GM19397 (cell line): ENCODE measurements around the gene CD8A.
A peak's percentile ranks its signal among the peaks of the same experiment; 100 is the strongest.

Experiments used
- ATAC-seq: cut with Tn5 transposase; IDR thresholded peaks from one replicate; pipeline ENCODE4 v1.9.1; 2021; ENCODE audit warnings: mild to moderate bottlenecking, moderate library complexity; ENCODE audit not compliant: unreplicated experiment

Gene CD8A

DNA sequence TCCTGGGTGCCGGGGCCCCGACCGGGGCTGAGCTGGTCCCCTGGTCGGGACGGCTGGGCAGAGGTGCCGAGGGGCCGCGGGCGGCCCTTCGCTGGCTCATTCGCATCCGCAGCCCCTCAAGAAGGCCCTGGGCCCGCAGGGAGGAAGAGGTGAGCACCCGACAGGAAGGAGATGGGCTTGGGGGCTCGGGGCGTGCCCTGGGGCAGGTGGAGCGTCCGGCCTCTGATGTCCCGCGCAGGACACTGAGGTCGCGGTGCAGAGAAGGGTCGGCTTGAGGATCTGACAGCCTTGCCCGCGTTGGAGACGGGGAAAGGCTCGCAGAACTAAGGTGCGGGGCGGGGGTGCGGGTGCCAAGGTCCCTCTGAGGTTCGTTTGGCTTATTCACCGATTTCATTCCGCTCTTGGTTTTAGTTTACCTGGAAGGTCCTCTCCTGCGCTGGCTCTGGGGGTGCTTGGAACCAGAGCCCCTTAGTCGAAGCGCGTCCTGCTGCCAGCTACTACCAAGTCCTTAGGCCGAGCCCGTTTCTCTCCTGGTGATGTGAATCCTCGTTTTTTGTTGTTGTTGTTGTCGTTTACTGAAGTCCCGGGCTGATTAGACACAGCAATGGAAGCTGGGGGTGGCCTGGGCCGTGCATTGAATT lies 18.9 kb upstream of the CD8A start:
- ATAC-seq: no peak

DNA sequence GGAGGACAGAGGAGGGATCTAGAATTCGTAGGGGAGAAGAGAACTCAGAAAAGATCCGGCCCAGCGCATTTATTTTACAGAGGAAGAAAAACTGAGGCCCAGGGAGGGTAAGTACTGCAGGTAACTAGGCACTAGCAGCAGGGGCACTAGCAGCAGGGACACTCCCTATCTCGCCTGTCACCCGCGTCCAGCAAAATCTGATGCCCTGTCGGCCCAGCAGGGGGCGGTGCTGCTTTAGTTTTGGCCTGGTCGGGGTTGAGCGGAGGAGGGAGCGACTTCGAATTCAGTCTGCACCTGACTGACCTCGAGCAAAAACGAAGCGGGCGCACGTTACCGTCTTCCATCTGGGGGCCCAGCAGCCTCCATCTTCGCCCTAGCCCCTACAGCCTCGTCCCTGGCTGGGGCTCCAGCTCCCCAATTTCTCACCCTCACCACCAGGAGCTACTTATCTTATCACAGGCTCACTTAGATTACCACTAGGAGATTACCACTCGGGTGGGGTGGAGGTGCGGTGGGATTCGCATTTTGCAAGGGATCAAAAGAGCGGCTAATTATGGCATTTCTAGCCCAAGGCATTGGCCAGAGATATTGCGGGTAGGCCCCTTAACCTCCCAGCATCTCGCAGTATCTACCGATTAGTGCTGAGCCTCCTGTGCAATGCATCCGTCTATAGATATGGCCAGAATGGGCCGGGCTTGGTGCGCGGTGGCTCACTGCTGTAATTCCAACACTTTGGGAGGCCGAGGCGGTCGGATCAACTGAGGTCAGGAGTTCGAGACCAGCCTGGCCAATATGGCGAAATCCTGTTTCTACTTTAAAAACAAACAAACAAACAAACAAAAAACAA lies 17.8 kb upstream of the CD8A start:
- ATAC-seq: peak; percentile 91

DNA sequence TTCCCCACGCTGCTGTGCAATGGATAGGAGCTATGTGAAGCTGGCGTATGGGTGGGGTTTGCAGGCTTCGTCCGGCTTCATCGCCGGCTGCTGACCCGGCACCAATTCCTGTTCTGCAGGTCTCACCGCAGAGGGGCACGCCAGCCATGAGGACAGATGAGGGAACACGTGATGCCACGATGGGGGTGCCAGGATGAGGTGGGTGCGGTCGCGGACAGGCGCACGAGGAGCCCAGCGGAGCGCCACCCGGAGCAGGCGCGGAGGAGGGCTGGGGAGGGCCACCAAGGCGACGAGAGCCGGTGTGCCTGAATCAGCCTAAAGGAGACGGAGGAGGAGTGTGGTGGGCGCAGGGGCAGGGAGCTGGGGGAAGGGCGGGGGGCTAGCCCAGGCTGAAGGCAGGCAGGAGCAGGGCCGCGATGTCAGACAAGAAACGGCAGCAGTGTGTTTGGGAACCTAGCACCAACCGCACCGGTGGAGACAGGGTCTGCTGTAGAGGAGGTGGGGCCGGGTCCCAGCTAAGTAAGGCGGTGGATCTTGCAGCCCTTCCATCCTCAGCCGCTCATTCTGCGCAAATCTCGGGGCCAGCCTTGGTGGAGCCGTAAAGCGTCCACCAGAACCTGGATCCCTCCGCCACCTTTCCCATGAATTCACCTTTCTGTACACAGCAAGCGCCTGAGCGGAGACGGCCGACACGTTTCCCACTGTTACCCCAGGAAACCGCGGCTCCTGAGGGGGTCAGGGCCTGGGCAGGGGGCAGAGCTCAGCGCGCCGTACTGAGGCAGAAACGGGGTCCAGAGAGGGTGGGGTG lies 17.0 kb upstream of the CD8A start:
- ATAC-seq: no peak

- ATAC-seq: no peak
Measured at GRCh38 chr2:86807133-86807467, 16.4 kb upstream of the CD8A start.

- ATAC-seq: no peak
Measured at GRCh38 chr2:86806059-86806857, 15.5 kb upstream of the CD8A start.

- no peak for ATAC-seq
Measured at GRCh38 chr2:86800856-86801567, 10.3 kb upstream of the CD8A start.

GRCh38 chr2:86794861-86795260 lies 4.1 kb upstream of the CD8A start:
- no peak for ATAC-seq

DNA sequence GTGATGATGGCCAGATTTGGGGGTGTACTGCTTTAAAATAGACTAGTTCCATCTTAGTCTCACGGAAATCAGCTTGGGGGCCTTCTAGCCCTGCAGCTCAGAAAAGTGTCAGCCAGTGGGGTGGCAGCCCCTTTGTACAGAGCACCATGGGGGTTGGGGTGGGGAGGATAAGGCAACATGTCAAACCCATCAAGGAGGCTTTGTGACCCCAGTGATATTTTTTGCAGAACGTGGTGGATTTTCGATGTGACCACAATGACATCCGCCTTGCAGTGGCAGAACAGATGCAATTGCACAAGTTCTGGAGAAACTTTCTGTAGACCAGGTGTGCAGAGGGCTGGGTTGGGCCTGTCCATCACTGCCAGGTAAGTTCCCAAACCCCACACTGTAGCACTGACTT lies 3.0 kb upstream of the CD8A start:
- ATAC-seq: no peak

DNA sequence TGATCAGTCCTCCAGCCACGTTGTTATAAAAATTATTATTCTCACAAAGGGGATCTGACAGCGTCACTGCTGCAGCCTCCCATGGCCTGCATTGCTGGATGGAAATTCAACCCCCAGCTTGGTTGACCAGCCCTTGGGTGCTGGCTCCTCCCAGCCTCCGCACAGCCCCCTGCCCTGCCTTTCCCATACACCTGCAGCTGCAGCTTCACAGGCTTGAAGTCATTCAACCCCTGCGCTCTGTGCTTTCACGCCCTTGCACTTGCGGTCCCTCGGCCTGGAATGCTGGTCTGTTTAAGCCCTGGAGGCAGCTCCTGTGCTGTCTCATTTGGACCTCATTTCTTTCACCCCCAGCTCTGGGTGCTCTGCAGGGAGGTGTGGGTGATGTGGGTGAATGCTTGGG lies 860 bp upstream of the CD8A start:
- no peak for ATAC-seq

- ATAC-seq: no peak
Measured at GRCh38 chr2:86790134-86790675, 508 bp downstream of the CD8A start.

DNA sequence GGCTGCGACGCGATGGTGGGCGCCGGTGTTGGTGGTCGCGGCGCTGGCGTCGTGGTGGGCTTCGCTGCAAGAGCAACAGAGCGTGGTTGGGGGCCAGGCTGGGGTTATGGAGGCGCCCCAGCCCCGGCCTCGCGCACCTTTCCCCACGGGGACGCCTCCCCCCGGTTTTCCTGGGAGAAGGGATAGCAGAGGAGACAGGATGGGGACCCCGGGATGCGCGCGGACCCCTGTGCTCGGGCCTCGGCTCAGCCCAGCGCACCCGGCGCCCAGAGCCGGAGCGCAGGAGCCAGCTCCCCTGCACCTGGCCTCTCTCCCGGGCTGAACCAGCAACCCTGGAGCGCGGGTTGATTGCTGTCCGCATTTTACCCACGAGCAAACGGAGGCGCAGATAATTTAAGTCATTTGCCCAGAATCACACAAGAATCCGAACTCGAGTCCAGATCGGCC lies 1.0 kb downstream of the CD8A start:
- no peak for ATAC-seq

GRCh38 chr2:86788881-86789686 lies 1.6 kb downstream of the CD8A start:
- ATAC-seq: no peak

GRCh38 chr2:86788165-86788564 lies 2.5 kb downstream of the CD8A start:
- ATAC-seq: no peak

- ATAC-seq: no peak
Measured at GRCh38 chr2:86787736-86788135, 3.0 kb downstream of the CD8A start.

GRCh38 chr2:86786001-86786536 lies 4.6 kb downstream of the CD8A start:
- ATAC-seq: no peak

GRCh38 chr2:86785456-86785855 lies 5.3 kb downstream of the CD8A start:
- ATAC-seq: no peak

GRCh38 chr2:86783615-86784339 lies 6.9 kb downstream of the CD8A start:
- ATAC-seq: peak; percentile 88

DNA sequence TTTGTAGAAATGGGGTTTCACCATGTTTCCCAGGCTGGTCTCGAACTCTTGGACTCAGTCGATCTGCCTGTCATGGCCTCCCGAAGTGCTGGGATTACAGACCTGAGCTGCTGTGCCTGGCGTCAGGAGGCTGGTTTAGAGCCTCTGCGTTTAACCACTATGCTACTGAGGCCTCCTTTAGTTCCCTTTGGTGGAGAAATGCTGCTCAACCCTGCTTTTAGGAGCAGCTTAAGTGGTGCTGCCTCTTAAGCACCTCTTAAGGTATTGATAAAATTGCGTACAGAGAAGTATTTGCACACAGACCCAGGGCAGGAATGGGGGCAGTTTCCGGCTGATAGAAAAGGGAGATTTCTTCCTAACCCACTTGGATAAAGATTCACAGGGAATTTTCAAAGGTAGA lies 8.0 kb downstream of the CD8A start:
- ATAC-seq: no peak
